Muscle layer of duodenum (tissue), 2 donors: ENCODE measurements around the gene FRMD3.

ENCODE experiments used
- H3K27ac ChIP-seq: one replicate; pipeline ENCODE4 v1.7.0; 2013; ENCODE audit warnings: mild to moderate bottlenecking, low read length
- H3K27me3 ChIP-seq: one replicate; pipeline ENCODE4 v1.7.0; 2013; ENCODE audit warnings: low read depth, mild to moderate bottlenecking, control low read depth, low read length
- H3K36me3 ChIP-seq, 2 donors: one replicate each; pipeline ENCODE4 v1.7.0; 2013; ENCODE audit warnings: low read length in 2 of 2, control low read depth in 1 of 2, mild to moderate bottlenecking in 1 of 2; ENCODE audit not compliant: insufficient read depth in 2 of 2, control insufficient read depth in 1 of 2
- H3K4me1 ChIP-seq, 2 donors: one replicate each; pipeline ENCODE4 v1.7.0; 2013; ENCODE audit warnings: low read length in 2 of 2, mild to moderate bottlenecking in 2 of 2, control low read depth in 1 of 2, moderate library complexity in 1 of 2; ENCODE audit not compliant: insufficient read depth in 2 of 2, control insufficient read depth in 1 of 2
- H3K4me3 ChIP-seq, 2 donors: one replicate each; pipeline ENCODE4 v1.7.0; 2013; ENCODE audit warnings: low read length in 2 of 2, low read depth in 1 of 2, mild to moderate bottlenecking in 1 of 2
- H3K9me3 ChIP-seq, 2 donors: one replicate each; pipeline ENCODE4 v1.7.0; 2013; ENCODE audit warnings: low read length in 2 of 2, control low read depth in 1 of 2, mild to moderate bottlenecking in 1 of 2; ENCODE audit not compliant: control insufficient read depth in 1 of 2
- donor health status: healthy.

Gene FRMD3

DNA sequence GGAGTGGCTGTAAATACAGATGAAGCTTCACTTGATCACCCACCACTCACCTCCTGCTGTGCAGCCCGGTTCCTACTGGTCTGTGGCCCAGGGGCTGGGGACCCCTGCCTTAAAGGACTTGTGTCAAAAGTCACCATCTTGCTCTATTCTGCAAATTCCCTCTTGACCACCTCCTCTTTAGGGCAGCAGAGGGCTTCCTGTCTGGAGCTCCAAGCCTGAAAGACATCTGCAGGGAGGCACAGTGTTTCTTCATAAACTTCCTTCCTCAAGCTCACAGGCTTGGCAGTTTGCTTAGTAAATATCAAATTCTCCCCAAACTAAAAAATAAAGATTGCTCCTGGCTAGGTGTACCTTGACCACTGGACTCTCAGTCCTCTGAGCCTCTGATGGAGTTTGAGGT, 104.4 kb downstream of the FRMD3 start:
- no peaks in the 10 kb centered on the region for H3K36me3 ChIP-seq
- no peak overlapping the region for H3K27ac ChIP-seq
- no peak overlapping the region for H3K4me3 ChIP-seq
- peaks cover 15 to 18% of the 10 kb centered on the region in 2 donors for H3K4me1 ChIP-seq
- no peaks in the 10 kb centered on the region for H3K9me3 ChIP-seq
- H3K27me3 ChIP-seq: no peaks in the 10 kb centered on the region

DNA sequence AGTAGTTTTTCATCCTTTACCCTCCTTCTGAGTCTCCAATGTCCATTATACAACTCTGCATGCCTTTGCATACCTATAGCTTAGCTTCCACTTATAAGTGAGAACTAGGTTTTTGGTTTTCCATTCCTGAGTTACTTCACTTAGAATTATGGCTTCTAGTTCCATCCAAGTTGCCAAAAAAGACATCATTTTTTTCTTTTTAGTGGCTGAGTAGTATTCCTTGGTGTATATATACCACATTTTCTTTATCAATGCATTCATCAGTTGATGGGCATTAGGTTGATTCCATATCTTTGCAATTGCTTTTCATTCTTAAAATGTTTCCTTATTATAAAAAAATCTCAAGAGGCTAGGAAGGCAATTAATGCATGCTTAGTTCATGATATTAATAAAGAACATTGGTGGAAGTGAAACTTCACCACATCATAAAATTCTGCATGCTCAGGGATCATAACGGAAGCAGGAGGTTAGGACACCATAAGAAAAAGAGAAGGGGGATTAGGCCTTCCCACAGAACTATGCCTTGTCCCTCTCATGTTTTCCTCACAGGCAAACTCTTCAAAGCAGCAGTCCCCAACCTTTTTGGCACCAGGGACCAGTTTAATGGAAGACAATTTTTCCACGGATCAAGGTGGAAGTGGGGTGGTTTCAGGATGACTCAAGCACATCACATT, 105.2 kb downstream of the FRMD3 start:
- H3K36me3 ChIP-seq: no peaks in the 10 kb centered on the region
- H3K27ac ChIP-seq: no peak overlapping the region
- no peaks in the 10 kb centered on the region for H3K27me3 ChIP-seq
- H3K4me3 ChIP-seq: no peak overlapping the region
- H3K9me3 ChIP-seq: no peaks in the 10 kb centered on the region
- peaks cover 15 to 18% of the 10 kb centered on the region in 2 donors for H3K4me1 ChIP-seq

DNA sequence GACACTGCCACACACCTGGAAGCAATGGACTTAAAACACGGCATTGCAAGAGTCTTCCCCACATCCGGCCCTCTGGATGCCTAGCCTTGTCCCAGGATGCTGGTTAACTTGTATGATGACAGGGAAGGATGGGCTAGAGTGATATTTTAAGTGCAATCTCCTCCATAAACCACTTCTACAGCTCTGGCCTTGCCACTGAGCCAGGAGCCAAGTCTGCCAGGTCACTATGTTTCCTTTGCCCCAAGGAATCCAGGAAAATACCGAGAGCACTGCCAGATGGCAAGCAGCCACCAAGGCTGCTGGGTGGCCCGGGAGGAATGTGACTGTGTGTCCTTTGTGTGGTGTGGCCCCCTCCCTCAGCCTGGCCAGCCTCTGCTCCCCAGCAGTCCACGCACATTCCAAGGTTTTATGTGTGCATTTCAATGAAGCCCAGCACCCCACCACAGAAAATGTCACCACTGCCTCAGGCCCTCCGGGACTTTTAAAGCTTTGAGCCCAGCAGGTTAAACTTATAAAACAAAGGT, 106.0 kb downstream of the FRMD3 start:
- Histone ChIP-seq H3K27me3 (no peaks in the 10 kb centered on the region), H3K4me3 (no peak overlapping the region), H3K4me1 (peaks cover 15 to 18% of the 10 kb centered on the region in 2 donors), H3K27ac (peak overlapping the region; percentile 28), H3K9me3 (no peaks in the 10 kb centered on the region), H3K36me3 (no peaks in the 10 kb centered on the region)

DNA sequence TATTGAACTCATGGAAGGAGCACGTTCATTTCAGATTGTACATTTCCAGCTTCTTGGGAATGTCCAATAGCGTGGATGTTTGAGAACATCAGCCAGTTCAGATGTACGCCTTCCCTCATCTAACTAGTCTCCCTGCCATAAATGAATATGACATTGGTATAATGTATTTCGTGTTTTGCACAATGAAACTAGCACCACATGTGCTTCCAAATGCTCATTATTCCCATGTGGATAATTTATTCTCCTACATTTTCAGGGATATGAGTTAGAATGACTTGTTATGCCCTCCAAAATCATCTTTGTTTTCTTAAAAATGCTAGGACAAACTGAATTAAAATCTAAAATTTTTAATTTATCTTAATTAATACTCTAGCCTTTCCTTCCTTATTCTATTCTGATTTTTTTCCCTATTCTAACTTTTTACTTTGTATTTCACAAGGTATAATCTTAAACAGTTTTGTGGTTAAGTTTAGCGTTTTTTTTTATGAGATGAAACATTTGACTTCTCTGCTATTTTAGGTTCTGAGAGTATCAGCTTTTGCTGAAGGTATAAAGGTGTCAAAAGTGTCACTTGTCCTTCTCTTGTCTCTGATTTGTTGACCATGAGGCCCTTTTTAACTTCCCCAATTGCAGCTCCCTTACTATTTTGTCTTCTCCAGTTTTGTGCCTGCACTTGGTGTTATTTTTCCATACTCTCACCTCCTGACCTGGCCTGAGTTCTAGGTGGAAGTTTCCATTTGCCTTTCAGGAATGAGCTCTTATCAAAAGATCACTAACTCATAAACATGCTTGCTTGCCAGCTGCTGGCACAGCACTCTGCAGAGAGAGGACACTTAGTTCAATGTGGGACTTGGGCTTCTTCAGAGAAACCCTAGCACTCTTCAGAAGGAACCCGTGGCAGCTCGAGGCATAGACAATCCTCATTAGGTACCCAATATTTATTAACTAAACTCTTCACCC, 106.8 kb downstream of the FRMD3 start:
- Histone ChIP-seq H3K9me3 (no peaks in the 10 kb centered on the region), H3K27me3 (no peaks in the 10 kb centered on the region), H3K36me3 (no peaks in the 10 kb centered on the region), H3K4me1 (peaks cover 15 to 21% of the 10 kb centered on the region in 2 donors), H3K27ac (peak overlapping the region; percentile 28), H3K4me3 (no peak overlapping the region)

DNA sequence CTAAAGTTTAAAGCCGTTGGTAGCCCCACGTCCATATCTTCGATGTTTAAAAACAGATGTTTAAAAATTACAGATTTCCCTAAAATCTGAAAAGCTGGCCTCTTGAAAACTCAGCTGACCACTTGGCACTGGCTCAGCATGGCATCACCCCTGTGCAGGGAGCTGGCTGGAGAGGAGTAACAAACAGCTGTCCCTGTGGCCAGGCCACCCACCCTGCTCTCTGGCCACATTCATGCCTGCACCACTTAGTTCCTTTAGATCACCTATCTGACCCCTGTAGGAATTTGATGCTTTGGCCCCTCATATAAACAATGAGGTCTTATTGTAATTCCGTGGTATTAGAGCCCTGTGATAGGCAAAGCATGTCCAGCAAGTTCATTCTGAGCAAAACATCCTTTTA, 107.5 kb downstream of the FRMD3 start:
- H3K9me3 ChIP-seq: no peaks in the 10 kb centered on the region
- no peaks in the 10 kb centered on the region for H3K36me3 ChIP-seq
- H3K4me1 ChIP-seq: peaks cover 15 to 24% of the 10 kb centered on the region in 2 donors
- H3K27ac ChIP-seq: no peak overlapping the region
- no peak overlapping the region for H3K4me3 ChIP-seq
- no peaks in the 10 kb centered on the region for H3K27me3 ChIP-seq

DNA sequence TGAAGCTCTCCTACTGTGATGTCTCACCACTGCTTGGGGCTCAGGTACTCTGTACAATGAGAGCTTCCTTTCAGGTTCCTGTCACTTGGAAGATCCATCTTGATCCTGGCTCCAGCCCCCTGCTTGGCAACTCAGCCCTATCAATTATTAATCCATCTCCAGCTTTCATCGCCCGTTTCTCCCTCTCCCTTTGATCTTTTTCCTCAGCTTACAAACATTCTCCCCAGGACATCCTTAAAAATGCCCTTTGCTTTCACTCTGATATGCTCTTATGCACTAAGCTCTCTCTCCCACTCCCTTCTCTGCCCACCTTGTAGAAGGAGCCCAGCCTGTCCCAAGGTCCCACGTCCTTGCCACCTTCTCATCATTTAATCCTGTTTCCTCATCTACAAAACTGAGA, 109.0 kb downstream of the FRMD3 start:
- H3K9me3 ChIP-seq: no peaks in the 10 kb centered on the region
- peaks cover 15 to 24% of the 10 kb centered on the region in 2 donors for H3K4me1 ChIP-seq
- H3K27me3 ChIP-seq: no peaks in the 10 kb centered on the region
- no peaks in the 10 kb centered on the region for H3K36me3 ChIP-seq
- H3K4me3 ChIP-seq: no peak overlapping the region
- no peak overlapping the region for H3K27ac ChIP-seq

DNA sequence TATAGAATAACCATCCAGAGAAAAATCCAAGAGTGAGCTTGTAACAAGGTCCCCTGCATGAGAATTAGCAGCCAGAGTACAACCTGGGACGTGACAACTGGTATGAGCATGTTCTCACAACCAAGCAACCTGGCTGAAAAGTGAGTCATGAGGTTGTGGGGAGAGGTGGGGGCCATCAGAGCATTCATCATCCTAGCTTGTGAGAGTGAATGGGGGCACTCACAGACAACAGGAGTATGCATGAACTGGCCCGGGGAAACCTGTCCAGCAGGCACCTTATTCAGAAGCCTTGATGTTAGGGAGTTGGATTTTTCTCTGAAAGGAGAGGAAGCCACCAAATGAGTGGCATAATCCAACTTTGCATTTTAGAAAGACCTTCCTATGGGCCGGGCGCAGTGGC, 113.0 kb downstream of the FRMD3 start:
- no peaks in the 10 kb centered on the region for H3K9me3 ChIP-seq
- no peak overlapping the region for H3K27ac ChIP-seq
- no peak overlapping the region for H3K4me3 ChIP-seq
- no peaks in the 10 kb centered on the region for H3K36me3 ChIP-seq
- no peaks in the 10 kb centered on the region for H3K27me3 ChIP-seq
- H3K4me1 ChIP-seq: peaks cover 0 to 6% of the 10 kb centered on the region in 2 donors

DNA sequence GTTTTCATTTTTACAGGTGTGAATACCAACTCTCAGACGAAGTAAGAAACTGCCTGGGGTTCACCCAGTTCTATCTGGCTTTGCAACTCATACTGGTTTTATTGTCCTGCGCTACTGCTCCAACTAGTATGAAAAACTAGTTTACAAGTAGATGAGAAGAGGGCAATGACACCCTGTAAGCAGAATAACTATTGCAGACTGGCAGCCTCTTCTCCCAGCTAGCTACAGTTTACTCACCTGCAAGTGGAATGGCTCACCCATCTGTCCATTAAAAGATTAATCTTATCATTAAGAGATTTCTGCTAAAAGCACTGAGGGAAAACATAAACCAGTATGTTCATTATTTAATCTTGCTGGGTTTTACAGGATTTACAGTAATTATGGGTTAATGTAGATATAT, 113.4 kb downstream of the FRMD3 start:
- H3K27me3 ChIP-seq: no peaks in the 10 kb centered on the region
- H3K4me3 ChIP-seq: no peak overlapping the region
- no peaks in the 10 kb centered on the region for H3K9me3 ChIP-seq
- H3K36me3 ChIP-seq: no peaks in the 10 kb centered on the region
- H3K27ac ChIP-seq: no peak overlapping the region
- H3K4me1 ChIP-seq: peaks cover 0 to 6% of the 10 kb centered on the region in 2 donors

DNA sequence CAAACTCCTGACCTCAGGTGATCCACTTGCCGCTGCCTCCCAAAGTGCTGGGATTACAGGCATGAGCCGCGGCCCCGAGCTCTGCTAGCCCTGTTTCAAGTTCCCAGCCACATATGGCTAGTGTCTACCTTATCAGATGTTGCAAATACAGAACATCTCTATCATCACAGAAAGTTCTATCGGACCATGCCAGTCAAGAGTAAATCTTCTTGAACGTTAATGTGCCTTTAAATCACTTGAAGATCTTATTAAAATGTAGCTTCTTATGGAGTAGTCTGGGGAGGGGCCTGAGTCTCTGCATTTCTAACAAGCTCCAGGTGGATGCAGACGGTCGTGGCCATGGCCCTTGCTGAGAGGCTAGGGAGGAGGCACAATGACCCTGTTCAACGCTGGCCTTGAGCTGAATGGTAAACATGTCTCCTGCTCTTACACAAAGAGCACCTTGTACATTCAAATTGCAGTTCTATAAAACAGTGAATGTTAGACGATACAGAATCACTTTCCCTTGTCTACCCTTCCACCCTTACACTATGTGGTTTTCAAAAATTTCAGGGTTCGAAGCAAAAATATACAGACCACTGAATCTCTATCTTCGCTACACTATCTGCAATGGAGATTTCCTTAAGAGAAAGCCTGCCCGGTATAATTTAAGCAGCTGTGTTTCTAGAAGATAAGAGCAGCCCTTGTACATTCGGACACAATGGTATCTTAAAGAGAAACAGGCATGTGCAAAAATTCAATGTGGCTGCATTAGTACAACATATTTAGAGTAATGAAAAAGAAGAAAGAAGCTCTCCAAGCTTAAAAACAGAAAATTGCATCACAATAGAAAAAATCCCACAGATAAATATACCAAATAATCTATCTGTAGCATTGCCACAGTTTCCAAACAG, 114.1 kb downstream of the FRMD3 start:
- H3K4me3 ChIP-seq: no peak overlapping the region
- no peaks in the 10 kb centered on the region for H3K9me3 ChIP-seq
- no peaks in the 10 kb centered on the region for H3K27me3 ChIP-seq
- peaks cover 0 to 6% of the 10 kb centered on the region in 2 donors for H3K4me1 ChIP-seq
- H3K27ac ChIP-seq: no peak overlapping the region
- no peaks in the 10 kb centered on the region for H3K36me3 ChIP-seq

DNA sequence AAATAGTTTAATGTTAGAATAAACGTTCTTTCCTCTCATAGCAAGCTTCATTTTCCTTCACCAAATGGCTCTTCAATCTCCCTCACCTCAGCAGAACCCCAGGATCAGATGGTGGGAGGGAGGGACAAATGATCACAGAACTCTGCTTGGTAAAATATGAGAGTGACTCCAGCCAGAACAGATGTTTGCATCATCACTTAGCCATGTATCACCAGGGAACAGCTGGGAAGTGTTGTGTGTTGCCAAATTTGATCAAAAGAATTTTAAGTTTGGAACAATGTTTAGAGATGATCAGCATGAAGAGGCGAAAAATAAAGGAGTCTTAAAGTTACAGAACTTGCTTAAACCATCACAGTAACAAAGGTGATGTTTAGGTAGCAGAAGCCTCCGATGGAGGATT, 115.7 kb downstream of the FRMD3 start:
- H3K27ac ChIP-seq: no peak overlapping the region
- no peaks in the 10 kb centered on the region for H3K36me3 ChIP-seq

DNA sequence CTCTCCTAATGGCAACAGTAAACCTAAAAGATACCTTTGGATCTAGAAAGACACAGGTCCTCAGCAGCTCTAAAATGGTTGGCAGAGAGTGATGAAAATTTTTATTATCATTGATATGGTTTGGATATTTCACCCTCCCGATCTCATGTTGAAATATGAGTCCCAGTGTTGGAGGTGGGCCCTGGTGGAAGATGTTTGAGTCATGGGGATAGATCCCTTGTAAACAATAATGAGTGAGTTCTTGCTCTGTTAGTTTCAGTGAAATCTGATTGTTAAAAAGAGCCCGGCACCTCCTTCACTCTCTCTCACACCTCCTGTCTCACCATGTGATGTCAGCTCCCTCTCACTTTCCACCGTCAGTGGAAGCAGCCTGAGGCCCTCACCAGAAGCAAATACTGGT, 117.7 kb downstream of the FRMD3 start:
- H3K27me3 ChIP-seq: no peaks in the 10 kb centered on the region
- no peaks in the 10 kb centered on the region for H3K4me1 ChIP-seq
- H3K36me3 ChIP-seq: no peaks in the 10 kb centered on the region
- H3K9me3 ChIP-seq: no peaks in the 10 kb centered on the region
- no peak overlapping the region for H3K4me3 ChIP-seq
- H3K27ac ChIP-seq: no peak overlapping the region

More for the DNA sequence above, 115.7 kb downstream of the FRMD3 start:
- Histone ChIP-seq H3K4me1 (peaks cover 0 to 6% of the 10 kb centered on the region in 2 donors), H3K4me3 (no peak overlapping the region), H3K27me3 (no peaks in the 10 kb centered on the region), H3K9me3 (no peaks in the 10 kb centered on the region)
